Measurements from ENCODE around the gene PHC3.
"Not testable (repeated sequence)": the region's sequence is repeated elsewhere in the genome, so short reads cannot be mapped to it uniquely, and the experiment has no call there.

PHC3 gene

DNA sequence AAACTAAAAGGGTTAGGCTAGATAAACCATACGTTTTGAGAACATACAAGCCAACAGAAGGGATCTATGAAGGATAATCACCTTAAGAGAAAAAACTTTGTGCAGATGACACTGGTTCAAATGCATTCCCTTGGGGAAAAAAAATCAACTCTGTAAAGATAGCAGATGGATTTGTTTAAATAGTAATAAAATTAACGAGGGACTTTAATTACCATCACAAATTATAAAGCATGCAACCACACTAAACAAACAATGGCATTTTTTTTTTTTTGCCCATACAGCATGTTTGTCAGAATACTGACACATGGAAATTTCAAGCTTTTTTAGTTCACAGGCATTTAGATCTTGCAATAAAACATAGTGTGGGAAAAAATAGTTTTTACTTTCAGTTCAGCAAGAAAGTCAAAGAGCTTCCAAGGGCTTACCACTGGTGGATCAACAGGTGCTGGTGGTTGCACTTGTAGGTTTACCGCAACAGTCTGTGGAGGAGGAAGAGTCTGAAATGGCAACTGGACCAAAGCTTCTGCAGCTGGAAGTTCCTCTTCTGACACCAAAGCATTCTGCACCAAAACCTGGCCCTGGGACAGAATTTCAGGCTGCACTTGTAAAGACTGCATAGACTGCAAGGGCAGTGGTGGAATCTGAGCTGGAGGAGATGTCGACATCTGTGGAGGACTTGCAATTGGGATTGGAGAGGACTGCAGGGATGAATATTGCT is 53.1 kb downstream of the PHC3 start:
- no peak overlapping the region for H3K4me3 ChIP-seq (ENCODE audit: extremely low read depth, insufficient read depth, low read length, poor library complexity, severe bottlenecking)
- no peaks in the 10 kb centered on the region for H3K4me1 ChIP-seq (ENCODE audit: control insufficient read depth, insufficient read depth, low read length, poor library complexity, severe bottlenecking)
- no peaks in the 10 kb centered on the region for H3K9me3 ChIP-seq (ENCODE audit: control insufficient read depth, low read length)
- H3K27ac ChIP-seq (ENCODE audit: low read depth, low read length, severe bottlenecking) = no peak overlapping the region
- H3K36me3 ChIP-seq (ENCODE audit: control insufficient read depth, insufficient read depth, low read length) = peaks cover 33% of the 10 kb centered on the region
- WGBS, 2 experiments (ENCODE audit: insufficient coverage in 2 of 2) = 100% methylated on average over 2 of the region's 4 CpGs

DNA sequence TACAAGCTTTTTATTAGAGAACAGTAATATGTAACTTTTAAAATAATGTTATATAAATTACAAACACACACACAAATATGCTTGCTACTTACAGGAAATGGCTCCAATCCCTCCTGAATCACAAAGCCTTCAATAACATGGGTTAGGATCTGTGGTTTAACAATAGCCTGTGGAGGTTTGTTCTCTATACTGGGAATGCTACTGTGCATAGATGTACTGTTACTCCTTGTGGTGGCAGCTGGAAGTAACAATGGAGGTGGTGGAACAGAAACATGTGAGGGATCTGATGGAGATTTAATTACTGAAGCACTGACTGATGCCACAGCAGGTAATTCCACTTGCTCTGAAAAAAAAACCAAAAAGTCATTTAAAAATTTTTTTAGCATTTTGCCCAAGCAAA is 64.4 kb downstream of the PHC3 start:
- Histone ChIP-seq H3K9me3 (ENCODE audit: control insufficient read depth, low read length) (no peaks in the 10 kb centered on the region), H3K27ac (ENCODE audit: low read depth, low read length, severe bottlenecking) (no peak overlapping the region), H3K4me1 (ENCODE audit: control insufficient read depth, insufficient read depth, low read length, poor library complexity, severe bottlenecking) (no peaks in the 10 kb centered on the region), H3K36me3 (ENCODE audit: control insufficient read depth, insufficient read depth, low read length) (peaks cover 58% of the 10 kb centered on the region), H3K4me3 (ENCODE audit: extremely low read depth, insufficient read depth, low read length, poor library complexity, severe bottlenecking) (no peak overlapping the region)

- not testable (repeated sequence) for H3K4me3 ChIP-seq (ENCODE audit: extremely low read depth, insufficient read depth, low read length, poor library complexity, severe bottlenecking); H3K4me1 ChIP-seq (ENCODE audit: control insufficient read depth, insufficient read depth, low read length, poor library complexity, severe bottlenecking); H3K27ac ChIP-seq (ENCODE audit: low read depth, low read length, severe bottlenecking); H3K9me3 ChIP-seq (ENCODE audit: control insufficient read depth, low read length)
- peaks cover 49% of the 10 kb centered on the region for H3K36me3 ChIP-seq (ENCODE audit: control insufficient read depth, insufficient read depth, low read length)
- 94 to 100% methylated on average over 3 to 7 of the region's 8 CpGs for WGBS, 2 experiments (ENCODE audit: insufficient coverage in 2 of 2)
Observed at GRCh38 chr3:170114165-170114564, 67.4 kb downstream of the PHC3 start.

DNA sequence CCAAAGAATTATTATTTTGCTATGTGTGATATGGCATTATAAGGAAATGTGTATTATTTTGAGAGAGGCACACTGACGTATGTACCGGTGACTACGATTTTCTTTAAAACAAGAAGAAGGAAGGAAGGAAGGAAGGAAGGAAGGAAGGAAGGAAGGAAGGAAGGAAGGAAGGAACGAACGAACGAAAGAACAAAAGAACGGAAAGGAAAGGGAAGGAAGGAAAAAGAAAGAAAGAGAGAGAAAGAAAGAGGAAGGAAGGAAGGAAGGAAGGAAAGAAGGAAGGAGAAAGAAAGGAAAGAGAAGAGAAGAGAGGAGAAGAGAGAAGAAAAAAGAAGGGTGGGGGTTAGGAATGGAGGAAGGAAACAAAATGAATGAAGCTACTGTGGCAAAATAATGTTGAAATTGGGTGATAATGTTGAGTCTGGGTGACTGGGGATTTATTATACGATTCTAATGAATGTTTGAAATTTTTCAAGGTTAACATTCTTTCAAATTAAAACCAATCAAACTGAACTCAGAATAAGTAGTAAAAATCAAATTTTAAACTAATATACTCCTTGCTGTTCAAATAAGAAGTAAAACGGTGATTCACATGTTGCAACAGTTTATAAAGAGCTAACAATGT is 70.3 kb downstream of the PHC3 start:
- H3K4me1 ChIP-seq (ENCODE audit: control insufficient read depth, insufficient read depth, low read length, poor library complexity, severe bottlenecking) = no peaks in the 10 kb centered on the region
- peaks cover 47% of the 10 kb centered on the region for H3K36me3 ChIP-seq (ENCODE audit: control insufficient read depth, insufficient read depth, low read length)
- 98% methylated on average over 7 to 8 of the region's 9 CpGs for WGBS, 2 experiments (ENCODE audit: insufficient coverage in 2 of 2)
- H3K4me3 ChIP-seq (ENCODE audit: extremely low read depth, insufficient read depth, low read length, poor library complexity, severe bottlenecking) = no peak overlapping the region
- H3K9me3 ChIP-seq (ENCODE audit: control insufficient read depth, low read length) = no peaks in the 10 kb centered on the region
- H3K27ac ChIP-seq (ENCODE audit: low read depth, low read length, severe bottlenecking) = no peak overlapping the region

- H3K27ac ChIP-seq (ENCODE audit: low read depth, low read length, severe bottlenecking) = no peak overlapping the region
- no peaks in the 10 kb centered on the region for H3K4me1 ChIP-seq (ENCODE audit: control insufficient read depth, insufficient read depth, low read length, poor library complexity, severe bottlenecking)
- H3K36me3 ChIP-seq (ENCODE audit: control insufficient read depth, insufficient read depth, low read length) = peaks cover 40% of the 10 kb centered on the region
- no peaks in the 10 kb centered on the region for H3K9me3 ChIP-seq (ENCODE audit: control insufficient read depth, low read length)
- WGBS, 2 experiments (ENCODE audit: insufficient coverage in 2 of 2) = 92 to 100% methylated on average over 2 of the region's 2 CpGs
- no peak overlapping the region for H3K4me3 ChIP-seq (ENCODE audit: extremely low read depth, insufficient read depth, low read length, poor library complexity, severe bottlenecking)
Observed at GRCh38 chr3:170109579-170110293, 71.8 kb downstream of the PHC3 start.

- H3K4me3 ChIP-seq (ENCODE audit: extremely low read depth, insufficient read depth, low read length, poor library complexity, severe bottlenecking) = no peak overlapping the region
- peaks cover 38% of the 10 kb centered on the region for H3K36me3 ChIP-seq (ENCODE audit: control insufficient read depth, insufficient read depth, low read length)
- no peak overlapping the region for H3K27ac ChIP-seq (ENCODE audit: low read depth, low read length, severe bottlenecking)
- H3K4me1 ChIP-seq (ENCODE audit: control insufficient read depth, insufficient read depth, low read length, poor library complexity, severe bottlenecking) = no peaks in the 10 kb centered on the region
- no peaks in the 10 kb centered on the region for H3K9me3 ChIP-seq (ENCODE audit: control insufficient read depth, low read length)
- 94% methylated on average over 2 of the region's 3 CpGs; no CpG with 5 or more reads in 1 of the 2 experiments for WGBS, 2 experiments (ENCODE audit: insufficient coverage in 2 of 2)
Observed at GRCh38 chr3:170108955-170109354, 72.6 kb downstream of the PHC3 start.

DNA sequence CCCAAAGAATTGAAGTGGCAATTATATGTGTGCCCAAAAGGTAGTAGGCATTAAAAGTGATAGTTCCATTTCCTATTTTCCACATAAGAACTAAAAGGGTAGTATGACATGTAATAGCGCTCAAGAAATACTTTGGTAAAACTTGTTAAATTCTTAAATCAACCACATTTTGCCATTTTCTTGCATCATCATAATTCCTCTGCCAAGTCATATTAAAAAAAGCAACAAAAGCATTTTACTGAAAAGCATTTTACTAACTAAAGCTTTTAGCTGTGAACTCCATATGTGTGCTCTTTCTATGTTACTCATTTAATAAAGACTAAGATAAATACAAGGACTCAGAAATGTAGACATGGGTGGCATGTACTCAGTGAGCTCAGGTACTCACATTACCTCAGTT is 73.6 kb downstream of the PHC3 start:
- no peaks in the 10 kb centered on the region for H3K9me3 ChIP-seq (ENCODE audit: control insufficient read depth, low read length)
- peaks cover 34% of the 10 kb centered on the region for H3K36me3 ChIP-seq (ENCODE audit: control insufficient read depth, insufficient read depth, low read length)
- 100% methylated on average over 1 of the region's 1 CpG; no CpG with 5 or more reads in 1 of the 2 experiments for WGBS, 2 experiments (ENCODE audit: insufficient coverage in 2 of 2)
- H3K4me3 ChIP-seq (ENCODE audit: extremely low read depth, insufficient read depth, low read length, poor library complexity, severe bottlenecking) = no peak overlapping the region
- no peak overlapping the region for H3K27ac ChIP-seq (ENCODE audit: low read depth, low read length, severe bottlenecking)
- H3K4me1 ChIP-seq (ENCODE audit: control insufficient read depth, insufficient read depth, low read length, poor library complexity, severe bottlenecking) = no peaks in the 10 kb centered on the region

DNA sequence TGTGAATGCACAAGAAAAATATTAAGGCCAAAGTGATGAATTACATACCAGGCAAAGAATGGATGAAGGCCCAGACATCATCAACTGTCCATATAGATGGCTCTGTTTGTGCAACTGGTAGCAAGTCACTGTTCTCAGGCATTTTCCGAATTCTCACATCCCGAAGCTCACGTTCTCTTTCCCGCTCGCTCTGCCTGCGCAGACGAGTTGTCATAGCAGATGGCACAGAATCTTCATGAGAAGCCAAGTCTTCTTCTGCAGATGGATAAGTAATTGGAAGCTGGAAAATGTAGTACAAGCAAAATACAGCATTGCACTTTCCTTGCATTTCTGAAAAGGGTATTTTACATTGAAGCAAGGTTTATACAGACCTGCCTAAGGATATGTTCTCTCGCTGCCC is 79.1 kb downstream of the PHC3 start:
- Histone ChIP-seq H3K36me3 (ENCODE audit: control insufficient read depth, insufficient read depth, low read length) (peaks cover 54% of the 10 kb centered on the region), H3K9me3 (ENCODE audit: control insufficient read depth, low read length) (no peaks in the 10 kb centered on the region), H3K4me1 (ENCODE audit: control insufficient read depth, insufficient read depth, low read length, poor library complexity, severe bottlenecking) (no peaks in the 10 kb centered on the region), H3K27ac (ENCODE audit: low read depth, low read length, severe bottlenecking) (no peak overlapping the region), H3K4me3 (ENCODE audit: extremely low read depth, insufficient read depth, low read length, poor library complexity, severe bottlenecking) (no peak overlapping the region)
- WGBS, 2 experiments (ENCODE audit: insufficient coverage in 2 of 2) = 95% methylated on average over 7 to 8 of the region's 8 CpGs

- Histone ChIP-seq H3K9me3 (ENCODE audit: control insufficient read depth, low read length) (no peaks in the 10 kb centered on the region), H3K27ac (ENCODE audit: low read depth, low read length, severe bottlenecking) (no peak overlapping the region), H3K36me3 (ENCODE audit: control insufficient read depth, insufficient read depth, low read length) (peaks cover 55% of the 10 kb centered on the region), H3K4me3 (ENCODE audit: extremely low read depth, insufficient read depth, low read length, poor library complexity, severe bottlenecking) (no peak overlapping the region), H3K4me1 (ENCODE audit: control insufficient read depth, insufficient read depth, low read length, poor library complexity, severe bottlenecking) (no peaks in the 10 kb centered on the region)
- WGBS, 2 experiments (ENCODE audit: insufficient coverage in 2 of 2) = 100% methylated on average over 1 of the region's 1 CpG
Observed at GRCh38 chr3:170100944-170101343, 80.6 kb downstream of the PHC3 start.

DNA sequence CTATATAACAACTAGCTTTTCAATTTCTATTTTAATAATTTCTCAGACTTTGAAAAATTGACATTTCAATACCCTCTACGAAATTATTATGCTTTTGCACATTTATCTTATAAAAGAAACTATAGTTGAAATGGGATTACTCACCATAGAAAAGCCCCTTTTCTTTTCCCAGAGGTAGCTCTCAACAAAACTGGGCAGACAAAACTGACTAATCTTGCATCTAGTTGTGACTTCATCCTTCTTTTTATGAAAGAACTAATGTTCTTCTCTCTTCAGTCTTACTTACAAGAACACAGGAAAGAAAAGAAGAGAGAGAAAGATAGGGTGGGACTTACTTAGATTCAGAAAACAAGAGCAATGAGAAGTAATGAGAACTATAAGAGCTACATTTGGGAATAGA is 82.8 kb downstream of the PHC3 start:
- peaks cover 64% of the 10 kb centered on the region for H3K36me3 ChIP-seq (ENCODE audit: control insufficient read depth, insufficient read depth, low read length)
- WGBS, 2 experiments (ENCODE audit: insufficient coverage in 2 of 2) = no CpG with 5 or more reads among the region's 1 CpG
- no peak overlapping the region for H3K4me3 ChIP-seq (ENCODE audit: extremely low read depth, insufficient read depth, low read length, poor library complexity, severe bottlenecking)
- H3K9me3 ChIP-seq (ENCODE audit: control insufficient read depth, low read length) = no peaks in the 10 kb centered on the region
- H3K27ac ChIP-seq (ENCODE audit: low read depth, low read length, severe bottlenecking) = no peak overlapping the region
- H3K4me1 ChIP-seq (ENCODE audit: control insufficient read depth, insufficient read depth, low read length, poor library complexity, severe bottlenecking) = no peaks in the 10 kb centered on the region

GRCh38 chr3:170096342-170096741 is 85.2 kb downstream of the PHC3 start:
- no peak overlapping the region for H3K4me3 ChIP-seq (ENCODE audit: extremely low read depth, insufficient read depth, low read length, poor library complexity, severe bottlenecking)
- no peaks in the 10 kb centered on the region for H3K9me3 ChIP-seq (ENCODE audit: control insufficient read depth, low read length)
- 94% methylated on average over 2 of the region's 3 CpGs; no CpG with 5 or more reads in 1 of the 2 experiments for WGBS, 2 experiments (ENCODE audit: insufficient coverage in 2 of 2)
- no peak overlapping the region for H3K27ac ChIP-seq (ENCODE audit: low read depth, low read length, severe bottlenecking)
- H3K4me1 ChIP-seq (ENCODE audit: control insufficient read depth, insufficient read depth, low read length, poor library complexity, severe bottlenecking) = no peaks in the 10 kb centered on the region
- H3K36me3 ChIP-seq (ENCODE audit: control insufficient read depth, insufficient read depth, low read length) = peaks cover 58% of the 10 kb centered on the region
